TTC549 (cell line): ENCODE results near the gene MANBA.
"Not testable (repeated sequence)": the region's sequence is repeated elsewhere in the genome, so short reads cannot be mapped to it uniquely, and the experiment has no call there.

ENCODE experiments used
- FAIRE-seq: peaks from 2 replicates; lab custom pipeline; 2012; peaks lifted over from hg19 to GRCh38; lab: Jason Lieb, UNC

MANBA gene

DNA sequence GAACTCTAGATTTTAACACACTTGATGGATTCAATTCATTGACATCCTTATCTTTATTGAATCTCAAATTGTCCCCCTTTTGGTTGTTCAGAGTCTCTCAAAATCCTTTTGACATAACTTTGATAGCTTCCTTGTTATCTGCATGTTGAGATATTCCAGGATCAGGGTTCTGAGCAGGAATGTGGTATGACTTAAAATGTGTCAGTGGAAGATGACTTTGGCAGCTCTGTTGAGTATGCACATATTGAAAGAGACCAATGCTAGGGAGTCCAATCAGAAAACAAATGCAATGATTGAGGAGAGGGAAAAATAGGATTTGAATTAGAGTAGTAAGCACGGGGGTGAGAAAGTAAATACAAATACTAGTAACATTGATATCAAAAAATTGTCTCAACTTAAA is 93.8 kb downstream of the MANBA start:
- no peak for FAIRE-seq

DNA sequence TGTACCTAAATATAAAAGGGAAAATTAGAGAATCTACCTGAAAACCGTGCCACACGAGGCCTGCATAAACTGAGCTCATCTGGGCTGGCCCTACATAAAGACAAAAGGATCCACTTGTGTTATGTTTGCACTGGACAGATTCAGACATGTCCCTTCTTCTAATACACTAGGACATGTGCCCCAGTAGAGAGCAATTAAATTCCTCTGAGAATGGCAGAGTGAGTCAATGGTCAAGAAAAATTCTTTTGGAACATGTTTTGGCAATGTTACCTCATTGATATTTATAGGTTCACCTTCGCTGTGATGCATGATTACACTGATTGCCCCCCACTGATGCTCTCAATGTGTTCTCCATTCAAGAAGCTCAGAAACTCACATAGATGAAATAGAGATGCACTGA is 95.2 kb downstream of the MANBA start:
- no peak for FAIRE-seq

DNA sequence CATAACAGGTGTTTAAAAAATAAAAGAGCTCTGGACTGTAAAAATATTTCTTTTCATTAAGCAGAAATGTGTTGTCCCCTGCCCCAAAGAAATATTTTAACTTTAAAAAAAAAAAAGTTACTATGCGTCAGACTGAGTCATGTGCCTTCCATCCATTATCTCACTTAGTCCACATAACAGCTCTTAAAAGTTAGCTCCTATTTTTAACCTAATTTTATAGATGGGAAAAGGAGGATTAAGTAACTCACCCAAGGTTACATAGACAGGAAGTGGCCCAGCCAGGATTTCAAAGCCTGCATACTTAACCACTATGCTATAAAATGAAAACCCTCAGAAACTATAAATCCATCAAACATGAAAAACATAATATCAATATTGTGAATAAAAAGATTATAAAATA is 97.7 kb downstream of the MANBA start:
- FAIRE-seq = no peak

DNA sequence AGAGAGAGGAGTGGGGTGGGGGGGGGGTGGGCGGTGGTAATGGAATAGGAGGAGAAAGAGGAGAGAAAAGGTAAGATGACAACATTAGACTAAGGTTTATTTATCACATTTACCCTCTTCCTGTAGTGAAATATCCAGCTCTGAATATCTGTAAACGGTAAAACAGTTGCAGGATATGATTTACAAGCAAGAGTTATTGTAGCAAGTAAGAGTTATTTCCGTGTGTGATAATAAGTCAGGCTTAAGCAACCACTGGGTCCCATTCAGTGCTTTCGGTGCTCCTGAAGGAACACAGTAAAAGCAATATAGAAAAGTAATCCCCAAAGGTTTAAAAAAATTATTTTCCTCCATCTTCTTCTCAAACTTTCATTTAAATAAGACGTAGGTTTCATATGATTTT is 103.6 kb downstream of the MANBA start:
- no peak for FAIRE-seq

GRCh38 chr4:102647117-102647516 is 113.7 kb downstream of the MANBA start:
- no peak for FAIRE-seq

GRCh38 chr4:102642631-102643298 is 118.0 kb downstream of the MANBA start:
- FAIRE-seq = no peak

DNA sequence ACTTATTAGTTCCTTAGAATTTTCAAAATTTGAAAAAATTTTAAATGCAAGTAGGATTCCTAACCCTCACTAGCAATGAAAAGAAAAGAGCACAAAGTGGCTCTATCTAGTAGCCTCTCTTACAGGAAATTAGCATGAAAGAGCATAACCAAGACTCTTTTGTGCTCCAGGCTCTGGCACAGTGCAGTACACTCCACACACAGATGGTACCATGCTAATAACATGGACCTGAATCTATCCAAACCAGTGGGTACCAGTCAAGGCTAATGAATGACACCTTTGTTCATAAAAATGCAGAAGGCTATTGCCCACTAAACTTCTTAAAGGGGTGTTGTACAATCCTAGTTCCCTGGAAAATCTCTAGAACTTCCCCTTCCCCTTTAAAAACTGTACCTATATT is 119.0 kb downstream of the MANBA start:
- FAIRE-seq = no peak

DNA sequence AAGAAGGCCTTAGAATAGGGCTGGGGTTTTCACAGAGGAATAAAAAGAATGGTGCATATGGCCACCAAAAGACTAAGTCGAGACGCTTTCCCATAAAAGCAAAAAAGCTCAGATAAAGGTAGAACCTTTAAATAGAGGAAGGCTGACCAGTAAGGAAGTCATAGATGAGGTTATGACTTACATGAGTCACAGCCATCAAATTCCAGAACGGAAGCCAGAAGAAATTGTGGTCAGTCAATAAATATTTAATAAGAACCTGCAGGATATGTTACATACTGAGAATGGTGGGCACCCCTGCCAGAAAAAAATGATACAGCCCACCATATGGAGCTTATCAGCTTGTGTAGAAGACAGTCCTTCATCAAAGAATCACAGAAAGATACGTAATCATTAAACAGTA is 120.1 kb downstream of the MANBA start:
- FAIRE-seq = no peak

- FAIRE-seq = no peak
These were observed 121.2 kb downstream of the MANBA start for GRCh38 chr4:102639598-102639997.

DNA sequence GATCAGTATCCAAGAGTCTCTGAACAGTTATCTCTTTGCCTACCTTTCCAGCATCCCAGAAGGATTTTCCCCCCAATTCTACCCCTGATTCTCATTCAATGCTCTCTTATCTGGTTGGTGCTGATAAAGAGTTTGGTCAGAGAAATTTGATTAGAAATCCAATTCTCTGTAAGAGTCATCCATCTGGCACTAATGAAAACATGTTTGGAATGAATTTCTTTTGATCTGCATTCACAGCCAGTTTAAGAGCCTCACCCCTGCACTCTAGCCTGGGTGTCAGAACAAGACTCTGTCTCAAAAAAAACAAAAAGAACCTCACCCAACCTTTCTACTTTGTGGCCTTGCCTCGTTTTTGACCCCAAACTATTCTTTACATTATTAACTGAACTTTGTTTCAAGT is 122.1 kb downstream of the MANBA start:
- no peak for FAIRE-seq

DNA sequence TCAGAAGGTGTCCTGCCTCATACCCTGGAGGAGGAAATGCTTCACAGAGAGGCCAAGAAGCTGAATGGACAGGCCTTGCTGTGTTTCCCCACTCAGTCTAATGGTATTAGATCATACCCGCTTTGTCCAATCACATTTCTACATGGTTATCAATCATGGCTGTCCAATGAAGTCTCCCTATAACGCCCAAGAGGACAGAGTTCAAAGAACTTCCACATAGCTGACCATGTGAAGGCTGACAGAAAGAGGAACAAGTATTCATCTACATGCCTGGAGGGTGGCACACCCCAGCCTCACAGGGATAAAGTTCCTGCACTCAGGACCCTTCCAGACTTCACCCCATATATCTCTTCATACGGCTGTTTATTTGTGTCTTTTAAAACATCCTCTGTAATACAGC is 123.4 kb downstream of the MANBA start:
- FAIRE-seq = no peak

GRCh38 chr4:102633100-102633499 is 127.7 kb downstream of the MANBA start:
- FAIRE-seq = no peak

GRCh38 chr4:102632241-102633065 is 128.3 kb downstream of the MANBA start:
- no peak for FAIRE-seq

DNA sequence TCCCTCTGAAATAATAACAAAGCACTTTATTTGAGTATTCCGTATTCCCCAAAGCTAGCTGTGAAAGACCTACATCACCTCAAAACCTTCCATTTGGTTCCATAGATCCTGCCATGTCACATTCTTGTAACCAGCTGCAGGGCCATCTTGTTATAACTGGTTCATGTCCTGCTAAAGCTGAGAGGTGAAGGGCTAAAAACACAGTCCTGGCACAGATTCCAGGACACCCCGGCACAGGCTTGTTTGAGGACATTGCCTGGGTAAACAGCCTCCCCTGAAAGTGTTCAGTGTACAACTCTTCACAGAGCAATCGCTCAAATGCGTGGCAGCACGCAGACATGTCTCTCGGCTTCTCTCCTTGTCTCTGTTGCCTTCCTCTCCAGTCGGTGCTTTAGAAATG is 129.2 kb downstream of the MANBA start:
- no peak for FAIRE-seq

DNA sequence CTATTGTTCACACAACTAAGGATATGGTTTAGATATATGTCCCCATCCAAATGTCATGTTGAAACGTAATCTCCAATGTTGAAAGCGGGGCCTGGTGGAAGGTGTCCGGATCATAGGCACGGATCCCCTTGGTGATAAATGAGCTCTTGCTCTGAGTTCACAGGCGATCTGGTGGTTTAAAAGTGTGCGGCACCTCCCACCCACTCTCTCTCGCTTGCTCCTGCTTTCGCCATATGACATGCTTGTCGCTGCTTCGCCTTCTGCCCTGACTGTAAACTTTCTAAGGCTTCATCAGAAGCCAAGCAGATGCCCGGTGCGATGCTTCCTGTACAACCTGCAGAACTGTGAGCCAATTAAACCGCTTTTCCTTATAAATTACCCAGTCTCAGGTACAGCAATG is 131.1 kb downstream of the MANBA start:
- no peak for FAIRE-seq

- FAIRE-seq = no peak
These were observed 132.8 kb downstream of the MANBA start for GRCh38 chr4:102627831-102628523.

DNA sequence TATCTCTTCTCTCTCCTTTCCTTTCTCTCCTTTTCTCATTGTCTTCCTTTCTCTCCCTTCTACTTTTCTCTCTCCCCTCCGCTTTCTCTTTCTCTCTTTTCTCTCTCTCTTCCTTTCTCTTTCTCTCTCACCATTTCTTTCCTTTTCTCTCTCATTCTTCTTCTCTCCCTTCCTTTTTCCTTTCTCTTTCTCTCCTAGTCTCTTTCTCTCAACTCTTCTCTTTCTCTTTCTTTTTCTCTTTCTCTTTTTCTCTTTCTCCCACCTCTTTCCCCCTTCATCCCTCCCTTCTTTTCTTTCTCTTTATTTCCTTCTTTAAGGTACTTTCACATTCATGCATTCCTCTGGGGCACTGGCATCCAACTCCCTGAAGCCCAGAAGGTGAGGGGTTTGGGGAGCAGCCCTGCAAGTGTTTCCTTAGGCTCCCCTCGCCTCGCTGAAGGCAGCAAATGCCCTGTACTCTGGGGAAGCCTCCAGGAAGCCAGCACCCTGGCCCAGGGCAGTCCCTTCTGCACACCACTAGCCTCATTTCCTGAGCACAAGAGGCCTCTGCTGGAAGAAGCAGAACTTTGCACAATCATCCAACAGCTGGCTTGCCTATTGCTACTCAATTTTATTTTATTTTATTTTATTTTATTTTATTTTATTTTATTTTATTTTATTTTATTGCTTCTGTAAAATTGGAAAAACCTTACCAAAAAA is 135.4 kb downstream of the MANBA start:
- FAIRE-seq = no peak

DNA sequence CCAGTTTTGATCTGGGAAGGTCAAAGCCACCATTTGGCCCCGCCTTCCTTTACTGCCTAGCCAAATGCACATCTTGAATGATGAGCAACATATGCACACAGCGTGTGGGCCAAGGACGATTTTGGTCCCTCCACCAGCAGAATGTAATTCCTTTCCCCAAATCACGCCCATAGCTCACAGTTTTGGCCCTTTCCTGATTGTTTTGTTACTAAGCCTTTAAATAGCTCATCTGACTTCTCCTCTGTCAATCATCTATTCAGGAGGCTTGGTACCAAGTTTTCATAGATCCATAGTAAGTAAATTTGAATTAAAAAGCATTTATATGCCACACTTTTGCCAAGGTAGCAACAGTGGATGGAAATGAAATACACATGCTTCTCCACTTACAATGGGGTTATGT is 136.3 kb downstream of the MANBA start:
- no peak for FAIRE-seq

DNA sequence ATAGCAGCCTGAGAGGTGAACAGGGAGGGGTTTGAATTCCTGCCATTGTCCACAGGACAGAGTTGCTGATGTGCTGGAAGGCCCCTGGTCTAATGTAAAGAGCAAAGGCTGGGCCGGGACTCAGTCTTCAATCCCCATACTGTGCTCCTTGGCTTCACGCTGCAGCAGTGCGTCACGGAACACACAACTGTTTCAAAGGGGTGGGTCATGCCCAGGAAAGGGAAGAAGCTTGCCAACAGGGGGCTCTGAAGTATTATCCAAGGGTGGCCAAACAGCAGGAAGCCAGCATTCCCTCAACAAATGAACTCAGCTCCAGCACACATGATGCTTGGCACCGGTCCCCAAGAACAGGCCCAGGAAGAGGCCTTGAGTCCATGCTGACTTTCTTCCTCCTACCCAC is 137.1 kb downstream of the MANBA start:
- no peak for FAIRE-seq

- no peak for FAIRE-seq
These were observed 139.9 kb downstream of the MANBA start for GRCh38 chr4:102620697-102621497.

DNA sequence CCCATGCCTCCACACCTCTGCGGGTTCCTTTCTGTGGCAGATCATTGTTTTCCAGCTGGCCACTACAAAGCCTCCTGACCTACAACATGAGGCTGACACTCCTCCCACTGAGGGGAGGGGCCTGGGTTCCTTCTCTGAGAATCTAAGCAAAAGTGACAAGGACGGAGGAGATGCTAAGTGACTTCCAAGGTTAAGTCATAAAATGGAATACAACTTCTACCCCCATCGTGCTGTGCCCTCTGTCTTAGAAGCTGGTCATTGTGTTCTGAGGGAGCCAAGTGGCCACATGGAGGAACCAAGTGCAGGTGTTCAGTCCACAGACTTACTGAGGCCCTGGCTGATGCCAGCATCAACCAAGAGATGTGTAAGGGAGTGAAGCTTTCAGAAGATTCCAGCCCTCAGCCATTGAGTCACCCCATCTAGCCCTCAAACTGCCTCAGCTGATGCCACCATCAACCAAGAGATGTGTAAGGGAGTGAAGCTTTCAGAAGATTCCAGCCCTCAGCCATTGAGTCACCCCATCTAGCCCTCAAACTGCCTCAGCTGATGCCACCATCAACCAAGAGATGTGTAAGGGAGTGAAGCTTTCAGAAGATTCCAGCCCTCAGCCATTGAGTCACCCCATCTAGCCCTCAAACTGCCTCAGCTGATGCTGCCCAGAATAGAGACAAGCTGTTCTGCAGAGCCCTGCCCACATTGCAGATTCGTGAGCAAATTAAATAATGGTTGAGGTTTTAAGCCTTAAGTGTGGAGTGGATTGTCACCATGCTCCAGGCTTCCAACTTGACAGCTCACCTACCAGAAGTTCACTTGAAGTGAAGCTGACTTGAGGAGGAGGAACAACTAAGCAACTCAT is 140.8 kb downstream of the MANBA start:
- FAIRE-seq = not testable (repeated sequence)
